Trophoblast cell (in vitro differentiated cells and primary cell): Measurements from ENCODE around the gene ANKRD12.

ENCODE experiments used
- DNase-seq, 2 donors: peaks; one replicate each; pipeline ENCODE4 v3.0.0-alpha.2; 2016
- H2AFZ ChIP-seq: 2 replicates; pipeline ENCODE4 v1.6.1; 2013; ENCODE audit warnings: low read length, moderate library complexity, mild to moderate bottlenecking; ENCODE audit not compliant: insufficient read depth, poor library complexity
- H2AK5ac ChIP-seq: 2 replicates; pipeline ENCODE4 v1.6.1; 2013; ENCODE audit warnings: mild to moderate bottlenecking, low read length
- H2BK120ac ChIP-seq: 2 replicates; pipeline ENCODE4 v1.6.1; 2013; ENCODE audit warnings: low read length, mild to moderate bottlenecking, moderate library complexity; ENCODE audit not compliant: insufficient read depth, poor library complexity
- H2BK12ac ChIP-seq: 2 replicates; pipeline ENCODE4 v1.6.1; 2013; ENCODE audit warnings: mild to moderate bottlenecking, low read length, moderate library complexity
- H2BK5ac ChIP-seq: 2 replicates; pipeline ENCODE4 v1.6.1; 2013; ENCODE audit warnings: low read length, low read depth, moderate library complexity, mild to moderate bottlenecking; ENCODE audit not compliant: poor library complexity
- H3K14ac ChIP-seq: 2 replicates; pipeline ENCODE4 v1.6.1; 2013; ENCODE audit warnings: mild to moderate bottlenecking, low read length
- H3K18ac ChIP-seq: 2 replicates; pipeline ENCODE4 v1.6.1; 2013; ENCODE audit warnings: mild to moderate bottlenecking, low read length
- H3K23ac ChIP-seq: 2 replicates; pipeline ENCODE4 v1.6.1; 2013; ENCODE audit warnings: low read length
- H3K27ac ChIP-seq: 2 replicates; pipeline ENCODE4 v1.5.1; 2013; ENCODE audit warnings: low read depth, mild to moderate bottlenecking, inconsistent platforms, low read length, moderate library complexity
- H3K27me3 ChIP-seq: 2 replicates; pipeline ENCODE4 v1.6.1; 2013; ENCODE audit warnings: inconsistent platforms, mild to moderate bottlenecking, low read length, moderate library complexity; ENCODE audit not compliant: insufficient read depth
- H3K36me3 ChIP-seq, 2 experiments: 1 replicate in 1 of 2; 2 replicates in 1 of 2; pipeline ENCODE4 v1.6.1; 2013; ENCODE audit warnings: low read length in 2 of 2, mild to moderate bottlenecking in 2 of 2, moderate library complexity in 1 of 2; ENCODE audit not compliant: insufficient read depth in 2 of 2, control insufficient read depth in 1 of 2
- H3K4ac ChIP-seq: 2 replicates; pipeline ENCODE4 v1.6.1; 2013; ENCODE audit warnings: low read depth, mild to moderate bottlenecking, low read length, moderate library complexity
- H3K4me1 ChIP-seq, 2 experiments: 1 replicate in 1 of 2; 2 replicates in 1 of 2; pipeline ENCODE4 v1.6.1; 2013; ENCODE audit warnings: low read length in 2 of 2, mild to moderate bottlenecking in 2 of 2, moderate library complexity in 1 of 2; ENCODE audit not compliant: insufficient read depth in 2 of 2, control insufficient read depth in 1 of 2
- H3K4me2 ChIP-seq: 2 replicates; pipeline ENCODE4 v1.6.1; 2013; ENCODE audit warnings: inconsistent platforms, mild to moderate bottlenecking, low read length, moderate library complexity
- H3K4me3 ChIP-seq: 2 replicates; pipeline ENCODE4 v1.5.1; 2013; ENCODE audit warnings: mild to moderate bottlenecking, low read depth, low read length, inconsistent platforms
- H3K79me1 ChIP-seq: one replicate; pipeline ENCODE4 v1.6.1; 2013; ENCODE audit warnings: low read length
- H3K79me2 ChIP-seq: 2 replicates; pipeline ENCODE4 v1.6.1; 2013; ENCODE audit warnings: low read length, mild to moderate bottlenecking; ENCODE audit not compliant: control insufficient read depth, insufficient read depth, poor library complexity
- H3K9ac ChIP-seq: 2 replicates; pipeline ENCODE4 v1.6.1; 2013; ENCODE audit warnings: mild to moderate bottlenecking, low read length
- H3K9me3 ChIP-seq: 2 replicates; pipeline ENCODE4 v1.6.1; 2013; ENCODE audit warnings: low read depth, mild to moderate bottlenecking, control low read depth, inconsistent platforms, low read length; ENCODE audit not compliant: insufficient read depth
- H4K12ac ChIP-seq: 2 replicates; pipeline ENCODE4 v1.6.1; 2013; ENCODE audit warnings: low read depth, mild to moderate bottlenecking, low read length, moderate library complexity
- H4K8ac ChIP-seq: 2 replicates; pipeline ENCODE4 v1.6.1; 2013; ENCODE audit warnings: low read depth, mild to moderate bottlenecking, low read length, moderate library complexity
- H4K91ac ChIP-seq: one replicate; pipeline ENCODE4 v1.6.1; 2013; ENCODE audit warnings: low read depth, mild to moderate bottlenecking, low read length, moderate library complexity
- WGBS: extraction: QIAGEN DNeasy Blood & Tissue Kit; methylation state at CpG from one replicate; pipeline ENCODE4 v1.1.7; 2013; ENCODE audit warnings: missing lambda C conversion rate; ENCODE audit not compliant: insufficient read length, insufficient coverage; ENCODE audit errors: extremely low coverage; 5-methylcytosine and 5-hydroxymethylcytosine counted together

The ANKRD12 gene

DNA sequence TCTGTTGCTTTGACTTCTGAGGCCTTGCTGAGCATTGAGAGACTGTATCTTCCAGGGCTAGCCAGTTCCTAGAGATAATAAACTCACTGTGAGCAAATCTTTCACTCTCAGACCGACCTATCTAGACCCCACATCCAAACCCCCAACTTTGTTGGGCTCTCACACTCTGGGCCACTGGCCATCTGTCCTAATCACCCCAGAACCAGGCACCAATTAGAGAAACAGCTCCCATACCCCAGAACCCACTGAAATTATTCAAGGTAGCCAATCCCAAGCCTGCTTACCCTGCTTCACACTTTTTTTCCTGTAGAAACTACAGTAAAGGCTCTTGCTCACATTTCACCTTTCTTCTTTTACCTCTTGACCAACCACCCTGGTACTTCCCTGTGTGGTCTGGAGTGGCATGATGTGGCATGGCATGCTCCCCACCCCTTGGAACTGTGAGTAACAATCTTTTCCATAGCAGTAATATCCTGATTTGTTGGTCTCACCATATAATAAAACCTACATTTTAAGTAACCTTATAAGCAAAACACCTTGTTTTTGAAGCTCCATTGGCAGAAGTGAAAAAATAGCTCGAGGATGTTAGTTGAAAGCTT, 55.2 kb downstream of the ANKRD12 start:
- H3K4me2 ChIP-seq, result no peak overlapping the region
- H4K12ac ChIP-seq, result no peak overlapping the region
- H3K9me3 ChIP-seq, result no peaks in the 10 kb centered on the region
- no CpG with 5 or more reads among the region's 2 CpGs for WGBS
- H3K4me3 ChIP-seq, result no peak overlapping the region
- H4K8ac ChIP-seq, result no peak overlapping the region
- H3K4me1 ChIP-seq, result no peaks in the 10 kb centered on the region
- no peak for DNase-seq
- H3K27ac ChIP-seq, result no peak overlapping the region
- no peaks in the 10 kb centered on the region for H3K79me2 ChIP-seq
- no peak overlapping the region for H4K91ac ChIP-seq
- no peaks in the 10 kb centered on the region for H3K79me1 ChIP-seq
- H2AFZ ChIP-seq, result no peak overlapping the region
- no peak overlapping the region for H3K14ac ChIP-seq
- H3K27me3 ChIP-seq, result no peaks in the 10 kb centered on the region
- H2BK120ac ChIP-seq, result no peak overlapping the region
- no peak overlapping the region for H2AK5ac ChIP-seq
- H3K9ac ChIP-seq, result no peak overlapping the region
- peaks cover 2 to 8% of the 10 kb centered on the region in 2 experiments for H3K36me3 ChIP-seq
- no peak overlapping the region for H3K23ac ChIP-seq
- H3K18ac ChIP-seq, result no peak overlapping the region
- no peak overlapping the region for H3K4ac ChIP-seq
- H2BK5ac ChIP-seq, result no peak overlapping the region
- no peak overlapping the region for H2BK12ac ChIP-seq

- H3K4me1 ChIP-seq, result no peaks in the 10 kb centered on the region
- no peak overlapping the region for H3K4me3 ChIP-seq
- H3K27me3 ChIP-seq, result no peaks in the 10 kb centered on the region
- H3K18ac ChIP-seq, result no peak overlapping the region
- no peak overlapping the region for H3K14ac ChIP-seq
- H3K9me3 ChIP-seq, result no peaks in the 10 kb centered on the region
- peaks cover 2 to 3% of the 10 kb centered on the region in 2 experiments for H3K36me3 ChIP-seq
- no peaks in the 10 kb centered on the region for H3K79me2 ChIP-seq
- no peaks in the 10 kb centered on the region for H3K79me1 ChIP-seq
- no peak overlapping the region for H2BK12ac ChIP-seq
- H2BK5ac ChIP-seq, result peak overlapping the region; percentile 13
- no peak overlapping the region for H2AFZ ChIP-seq
- H3K27ac ChIP-seq, result no peak overlapping the region
- no peak overlapping the region for H3K9ac ChIP-seq
- no peak overlapping the region for H3K23ac ChIP-seq
- no peak overlapping the region for H3K4me2 ChIP-seq
- no peak overlapping the region for H4K91ac ChIP-seq
- DNase-seq, result no peak
- H2BK120ac ChIP-seq, result no peak overlapping the region
- no peak overlapping the region for H4K8ac ChIP-seq
- H2AK5ac ChIP-seq, result no peak overlapping the region
- no CpG with 5 or more reads among the region's 2 CpGs for WGBS
- H4K12ac ChIP-seq, result no peak overlapping the region
- H3K4ac ChIP-seq, result no peak overlapping the region
Observed at GRCh38 chr18:9193031-9193430, 56.5 kb downstream of the ANKRD12 start.

DNA sequence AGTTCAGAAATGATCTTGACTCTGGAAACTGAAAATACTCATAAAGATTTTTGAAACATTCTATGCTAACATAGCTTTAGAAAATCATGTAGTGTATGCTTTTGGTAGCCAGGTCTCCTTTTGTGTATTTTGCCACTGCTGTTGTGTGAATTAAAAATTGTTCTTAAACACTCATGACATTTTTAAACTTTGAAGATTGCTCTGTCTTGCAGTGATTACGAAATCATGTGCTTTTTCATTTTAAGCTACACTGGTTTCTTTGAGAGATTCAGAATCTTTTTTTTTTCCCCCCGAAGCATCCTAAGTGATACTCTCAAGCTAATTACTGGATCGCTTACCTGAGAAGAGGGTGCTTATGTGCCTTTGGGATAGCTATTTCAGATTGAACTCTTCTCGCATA, 60.0 kb downstream of the ANKRD12 start:
- Histone ChIP-seq H3K9ac (no peak overlapping the region), H4K8ac (no peak overlapping the region), H4K12ac (no peak overlapping the region), H3K4me3 (no peak overlapping the region), H2BK120ac (no peak overlapping the region), H3K4me1 (no peaks in the 10 kb centered on the region), H3K36me3 (peaks cover 2 to 6% of the 10 kb centered on the region in 2 experiments), H2AK5ac (no peak overlapping the region), H4K91ac (no peak overlapping the region), H2AFZ (no peak overlapping the region), H3K9me3 (no peaks in the 10 kb centered on the region), H3K4ac (no peak overlapping the region), H3K4me2 (no peak overlapping the region), H3K79me2 (no peaks in the 10 kb centered on the region), H2BK5ac (no peak overlapping the region), H3K18ac (no peak overlapping the region), H3K27me3 (no peaks in the 10 kb centered on the region), H3K14ac (no peak overlapping the region), H3K23ac (no peak overlapping the region), H2BK12ac (no peak overlapping the region), H3K27ac (no peak overlapping the region), H3K79me1 (no peaks in the 10 kb centered on the region)
- no CpG with 5 or more reads among the region's 4 CpGs for WGBS
- DNase-seq, result no peak

- Histone ChIP-seq H2BK5ac (no peak overlapping the region), H3K36me3 (peaks cover 3 to 5% of the 10 kb centered on the region in 2 experiments), H4K12ac (no peak overlapping the region), H3K79me2 (no peaks in the 10 kb centered on the region), H3K23ac (no peak overlapping the region), H3K18ac (no peak overlapping the region), H3K27ac (no peak overlapping the region), H3K4me3 (no peak overlapping the region), H2AFZ (no peak overlapping the region), H3K79me1 (no peaks in the 10 kb centered on the region), H2BK120ac (no peak overlapping the region), H3K4me1 (no peaks in the 10 kb centered on the region), H3K4ac (no peak overlapping the region), H3K14ac (no peak overlapping the region), H4K91ac (no peak overlapping the region), H2AK5ac (no peak overlapping the region), H3K9ac (no peak overlapping the region), H2BK12ac (no peak overlapping the region), H4K8ac (no peak overlapping the region), H3K27me3 (no peaks in the 10 kb centered on the region), H3K4me2 (no peak overlapping the region), H3K9me3 (no peaks in the 10 kb centered on the region)
- DNase-seq, result no peak
Observed at GRCh38 chr18:9199681-9200080, 63.1 kb downstream of the ANKRD12 start.
